ENCODE measurements around the gene FAM20A.
"Not testable (repeated sequence)": the region's sequence is repeated elsewhere in the genome, so short reads cannot be mapped to it uniquely, and the experiment has no call there.

The FAM20A gene

GRCh38 chr17:68564415-68565111 lies 36.6 kb downstream of the FAM20A start:
- no peak for DNase-seq

GRCh38 chr17:68562736-68563135 lies 38.4 kb downstream of the FAM20A start:
- DNase-seq, result no peak

- no peak for DNase-seq
These were observed 40.0 kb downstream of the FAM20A start for GRCh38 chr17:68560966-68561720.

DNA sequence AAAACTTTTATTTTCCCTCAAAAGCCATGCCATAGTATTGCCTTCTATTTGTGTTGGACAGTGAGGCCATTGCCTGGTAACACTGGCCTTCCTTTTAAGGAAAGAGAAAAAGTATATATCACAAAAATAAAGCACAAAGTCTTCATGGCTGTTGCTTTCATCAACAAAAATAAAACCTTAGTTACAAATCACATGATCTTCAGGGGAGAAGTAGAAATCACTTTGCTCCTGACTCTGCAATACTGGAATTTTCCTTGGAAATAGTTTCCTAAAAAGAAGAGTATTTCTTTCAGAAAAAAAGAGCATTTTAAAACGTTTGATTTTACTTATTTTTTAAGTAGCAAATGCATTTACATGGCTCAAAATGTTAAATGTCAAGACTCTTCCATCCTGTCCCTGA lies 41.9 kb downstream of the FAM20A start:
- no peak for DNase-seq

DNA sequence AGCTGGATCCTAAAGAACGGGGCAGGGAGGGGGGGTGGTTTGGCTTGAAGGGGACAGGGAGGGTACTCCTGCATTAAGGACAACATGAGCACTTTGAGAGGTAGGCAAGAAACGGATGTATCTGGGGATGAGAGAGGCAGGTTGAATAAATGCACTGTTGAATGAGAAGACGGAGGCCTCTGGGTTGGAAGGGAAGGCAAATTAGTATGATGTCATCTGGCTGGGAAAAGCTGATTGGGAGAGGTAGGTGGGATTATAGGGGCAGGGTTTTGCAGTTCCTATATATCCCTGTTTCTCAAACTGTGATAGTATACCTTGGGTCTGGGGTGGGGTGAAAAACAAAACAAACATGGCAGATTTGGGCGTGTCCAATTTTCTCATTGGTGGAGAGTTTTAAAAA lies 44.6 kb downstream of the FAM20A start:
- DNase-seq, result no peak

DNA sequence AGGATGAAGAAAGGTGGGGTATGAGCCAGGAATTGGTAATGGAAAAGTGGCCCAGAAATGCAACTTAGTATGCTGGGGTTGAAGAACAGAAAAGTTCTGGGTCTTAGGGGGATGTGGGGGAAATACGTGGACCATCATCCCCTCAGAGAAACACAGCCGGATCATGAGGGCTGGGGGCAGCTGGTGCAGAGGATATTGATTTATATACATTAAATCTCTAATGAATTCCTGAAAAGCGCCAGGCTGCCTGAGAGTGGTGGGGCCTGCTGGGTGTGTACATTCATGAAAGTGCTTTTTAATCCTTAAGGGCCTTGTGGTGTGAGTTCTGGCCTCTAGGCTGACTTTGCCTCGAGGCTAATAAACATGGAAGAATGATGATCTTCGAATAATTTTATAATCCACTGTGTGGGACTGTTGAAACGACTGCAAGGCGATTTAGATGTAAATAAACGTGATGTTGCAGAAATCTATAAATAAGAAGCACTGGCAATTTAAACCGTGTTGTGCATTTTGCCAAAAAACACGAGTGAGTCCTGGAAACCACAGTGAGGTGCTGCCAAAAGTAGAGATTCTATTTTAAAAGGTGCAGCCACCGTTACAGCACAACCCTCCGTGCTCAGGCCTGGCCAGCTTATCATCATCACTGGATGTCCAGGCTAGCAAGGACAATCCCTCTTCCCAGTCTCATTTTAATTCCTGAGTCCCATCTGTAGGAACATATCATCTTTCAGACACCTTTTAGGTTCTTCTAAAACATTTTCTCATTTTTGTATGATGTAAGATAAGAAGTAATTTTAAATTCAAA lies 56.9 kb downstream of the FAM20A start:
- no peak for DNase-seq

DNA sequence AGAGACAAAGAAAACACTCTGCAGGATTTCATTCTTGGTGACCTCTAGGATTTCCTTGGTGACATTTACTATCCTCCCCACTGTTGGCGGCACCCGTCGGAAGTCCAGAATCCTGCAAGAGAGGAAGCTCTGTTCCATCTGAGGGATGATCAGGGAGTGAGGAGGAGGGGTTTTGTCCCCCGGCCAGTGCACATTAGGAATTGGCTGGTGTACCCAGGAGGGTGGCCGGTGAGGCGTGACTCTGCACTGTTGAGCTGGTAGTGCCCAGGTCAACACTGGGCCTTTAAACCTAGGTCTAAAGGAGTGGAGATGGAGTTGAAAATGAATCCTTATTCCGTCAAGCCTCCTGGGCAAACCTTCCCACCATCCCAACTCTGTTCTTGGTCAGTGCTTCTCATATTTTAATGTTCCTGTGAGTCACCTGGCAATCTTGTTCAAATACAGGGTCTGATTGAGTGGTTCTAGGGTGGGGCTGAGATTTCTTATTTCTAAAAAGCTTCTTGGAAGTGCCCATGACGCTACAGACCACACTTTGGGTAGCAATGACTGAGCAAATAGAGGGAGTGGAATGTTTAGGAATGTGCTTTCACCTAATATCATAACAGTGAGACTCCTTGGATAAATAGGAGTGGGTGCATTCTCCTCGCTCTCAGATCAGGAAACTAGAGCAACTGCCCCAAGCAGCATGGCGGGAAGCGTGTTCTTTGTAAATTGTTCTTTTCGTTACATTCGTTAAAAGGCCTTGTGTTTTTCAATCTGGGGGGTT lies 58.3 kb downstream of the FAM20A start:
- no peak for DNase-seq

GRCh38 chr17:68541816-68542215 lies 59.4 kb downstream of the FAM20A start:
- DNase-seq, result no peak

DNA sequence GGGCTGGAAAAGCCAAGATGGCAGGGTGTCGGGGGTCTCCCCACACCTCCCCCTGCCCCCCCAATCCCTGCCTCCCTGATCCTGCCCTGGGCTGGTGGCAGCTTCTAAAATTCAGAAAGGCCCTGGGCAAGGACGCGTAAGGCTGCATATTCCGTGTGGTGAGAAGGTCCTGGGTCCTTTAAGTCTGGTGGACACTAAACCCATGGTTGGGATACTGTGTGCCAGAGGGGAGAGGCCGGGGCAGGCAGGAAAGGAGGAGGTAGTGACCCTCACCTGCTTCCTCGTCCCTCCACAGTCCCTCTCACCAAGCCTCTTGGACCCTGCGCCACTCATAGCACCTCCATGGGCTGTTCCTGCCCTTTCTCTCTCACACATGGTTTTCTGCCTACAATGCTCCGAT lies 60.2 kb downstream of the FAM20A start:
- DNase-seq, result no peak

GRCh38 chr17:68539548-68540467 lies 61.4 kb downstream of the FAM20A start:
- no peak for DNase-seq

GRCh38 chr17:68535922-68536321 lies 65.2 kb downstream of the FAM20A start:
- DNase-seq, result no peak

GRCh38 chr17:68534695-68535088 lies 66.5 kb downstream of the FAM20A start:
- DNase-seq, result no peak

- no peak for DNase-seq
These were observed 67.1 kb downstream of the FAM20A start for GRCh38 chr17:68533887-68534694.

DNA sequence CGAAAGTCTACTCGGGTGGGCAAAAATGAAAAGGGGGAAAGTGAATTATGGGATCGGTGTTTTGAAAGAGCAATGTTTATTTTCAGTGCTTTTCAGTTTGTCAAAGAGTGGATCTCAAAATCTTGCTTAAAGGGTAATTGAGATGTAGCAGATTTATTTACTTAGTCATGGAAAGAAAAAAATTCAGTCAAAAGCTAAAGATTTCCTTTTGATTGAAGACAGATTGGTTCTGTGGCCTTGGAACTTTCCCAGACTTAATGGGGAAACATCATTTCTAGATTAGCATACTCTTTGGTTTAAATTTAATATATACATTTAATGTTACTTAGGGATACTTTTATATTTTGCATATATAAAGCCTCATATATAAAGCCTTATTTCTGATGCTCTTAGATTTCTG lies 68.3 kb downstream of the FAM20A start:
- DNase-seq, result no peak

GRCh38 chr17:68531252-68531651 lies 69.9 kb downstream of the FAM20A start:
- no peak for DNase-seq

DNA sequence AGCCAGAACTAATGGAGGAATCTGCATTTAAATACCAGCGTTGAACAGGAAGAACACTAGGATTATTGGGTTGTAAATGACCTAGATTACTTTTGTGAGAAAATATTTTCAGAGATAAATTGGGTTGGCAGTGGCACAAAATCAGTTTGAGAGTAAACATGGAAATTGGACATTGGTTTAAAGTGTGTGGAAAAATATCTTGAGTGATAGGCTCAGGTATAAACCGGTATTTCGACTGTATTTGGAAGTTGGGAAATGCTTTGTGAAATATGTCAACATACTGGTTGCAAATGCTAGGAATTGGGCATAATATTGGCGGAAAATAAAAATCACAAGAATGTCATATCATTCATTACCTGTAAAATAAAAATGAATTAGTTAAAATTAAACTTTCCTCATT lies 73.9 kb downstream of the FAM20A start:
- DNase-seq, result no peak

DNA sequence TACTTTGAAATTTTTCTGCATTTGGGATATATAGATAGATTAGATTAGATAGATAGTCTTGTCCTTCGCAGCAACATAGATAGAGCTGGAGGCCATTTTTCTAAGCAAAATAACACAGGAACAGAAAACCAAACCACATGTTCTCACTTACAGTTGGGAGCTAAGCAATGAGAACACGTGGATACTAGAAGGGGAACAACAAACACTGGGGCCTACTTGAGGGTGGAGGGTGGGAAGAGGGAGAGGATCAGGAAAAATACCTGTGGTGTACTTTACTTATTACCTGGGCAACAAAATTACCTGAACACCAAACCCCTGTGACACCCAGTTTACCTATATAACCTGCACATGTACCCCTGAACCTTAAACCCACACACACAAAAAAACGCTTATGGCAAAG lies 74.6 kb downstream of the FAM20A start:
- DNase-seq, result no peak

DNA sequence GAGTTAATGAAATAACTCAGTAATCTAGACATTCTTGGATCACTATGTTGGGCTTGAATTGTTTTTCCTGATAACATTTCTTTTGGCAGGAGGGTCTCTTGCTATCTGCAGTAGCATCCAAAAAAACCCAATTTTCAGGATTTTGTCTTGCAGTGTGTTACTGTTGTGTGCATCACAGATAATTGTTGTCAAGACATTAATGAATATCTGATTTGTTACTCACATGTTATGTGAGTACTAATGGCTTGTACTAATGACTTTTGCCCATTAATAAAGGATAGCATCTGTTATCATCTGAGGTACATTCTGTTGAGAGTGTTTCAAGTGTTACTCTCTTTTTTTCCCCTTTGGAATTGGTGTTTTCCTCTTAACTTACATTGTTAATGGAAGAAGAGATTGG lies 78.9 kb downstream of the FAM20A start:
- no peak for DNase-seq

GRCh38 chr17:68519911-68520310 lies 81.3 kb downstream of the FAM20A start:
- no peak for DNase-seq

DNA sequence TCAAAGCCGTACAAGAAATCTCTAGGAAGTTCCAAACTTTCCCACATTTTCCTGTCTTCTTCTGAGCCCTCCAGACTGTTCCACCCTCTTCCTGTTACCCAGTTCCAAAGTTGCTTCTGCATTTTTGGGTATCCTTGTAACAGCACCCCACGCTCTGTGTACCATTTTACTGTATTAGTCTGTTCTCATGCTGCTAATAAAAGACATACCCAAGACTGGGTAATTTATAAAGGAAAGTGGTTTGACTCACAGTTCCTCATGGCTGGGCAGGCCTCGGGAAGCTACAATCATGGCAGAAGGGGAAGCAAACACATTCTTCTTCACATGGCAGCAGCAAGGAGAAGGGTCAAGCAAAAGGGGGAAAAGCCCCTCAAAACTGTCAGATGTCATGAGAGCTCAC lies 82.1 kb downstream of the FAM20A start:
- DNase-seq, result not testable (repeated sequence)
